ENCODE results near the gene RICTOR.
"Not testable (repeated sequence)": the region's sequence is repeated elsewhere in the genome, so short reads cannot be mapped to it uniquely, and the experiment has no call there.

RICTOR gene

DNA sequence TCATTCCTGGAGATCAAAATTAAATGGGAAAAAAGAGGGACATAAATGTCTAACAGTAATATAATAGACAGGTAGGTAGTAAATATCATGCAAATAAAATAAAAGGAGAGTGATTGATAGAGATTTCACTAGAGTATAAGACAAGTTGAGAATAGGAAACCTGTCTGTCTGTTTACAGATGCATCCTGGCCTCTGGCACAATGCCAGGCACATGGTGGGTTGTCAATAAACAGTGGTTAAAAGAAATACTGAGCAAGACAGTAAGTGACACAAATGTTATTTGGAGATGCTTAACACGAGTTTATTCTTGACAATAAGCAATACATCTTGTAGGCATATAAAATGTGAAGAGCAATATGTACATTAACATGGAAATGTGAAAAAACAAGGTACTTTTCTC, 33.3 kb downstream of the RICTOR start:
- Histone ChIP-seq H3K9me2 (ENCODE audit: low read depth, low read length) (no peaks in the 10 kb centered on the region), H2AFZ (ENCODE audit: low read length) (no peak overlapping the region), H3K4me1 (ENCODE audit: insufficient read depth, low read length, severe bottlenecking) (no peaks in the 10 kb centered on the region), H3K36me3 (ENCODE audit: insufficient read depth, low read length) (no peaks in the 10 kb centered on the region), H3K79me2 (ENCODE audit: insufficient read depth, low read length) (peaks cover 38% of the 10 kb centered on the region), H3K9me3 (ENCODE audit: low read length) (no peaks in the 10 kb centered on the region), H3F3A (ENCODE audit: insufficient read depth, low read length) (no peaks in the 10 kb centered on the region), H3K4me2 (ENCODE audit: low read length) (no peak overlapping the region), H3K27me3 (ENCODE audit: insufficient read depth, low read length) (no peaks in the 10 kb centered on the region), H4K20me1 (ENCODE audit: insufficient read depth, low read length) (no peaks in the 10 kb centered on the region), H3K4me3 (ENCODE audit: low read depth, low read length, poor library complexity, severe bottlenecking) (no peak overlapping the region), H3K9ac (ENCODE audit: low read length) (no peak overlapping the region), H3K27ac (ENCODE audit: low read depth, low read length, poor library complexity, severe bottlenecking) (no peak overlapping the region)
- TF ChIP-seq, protein P1, sequence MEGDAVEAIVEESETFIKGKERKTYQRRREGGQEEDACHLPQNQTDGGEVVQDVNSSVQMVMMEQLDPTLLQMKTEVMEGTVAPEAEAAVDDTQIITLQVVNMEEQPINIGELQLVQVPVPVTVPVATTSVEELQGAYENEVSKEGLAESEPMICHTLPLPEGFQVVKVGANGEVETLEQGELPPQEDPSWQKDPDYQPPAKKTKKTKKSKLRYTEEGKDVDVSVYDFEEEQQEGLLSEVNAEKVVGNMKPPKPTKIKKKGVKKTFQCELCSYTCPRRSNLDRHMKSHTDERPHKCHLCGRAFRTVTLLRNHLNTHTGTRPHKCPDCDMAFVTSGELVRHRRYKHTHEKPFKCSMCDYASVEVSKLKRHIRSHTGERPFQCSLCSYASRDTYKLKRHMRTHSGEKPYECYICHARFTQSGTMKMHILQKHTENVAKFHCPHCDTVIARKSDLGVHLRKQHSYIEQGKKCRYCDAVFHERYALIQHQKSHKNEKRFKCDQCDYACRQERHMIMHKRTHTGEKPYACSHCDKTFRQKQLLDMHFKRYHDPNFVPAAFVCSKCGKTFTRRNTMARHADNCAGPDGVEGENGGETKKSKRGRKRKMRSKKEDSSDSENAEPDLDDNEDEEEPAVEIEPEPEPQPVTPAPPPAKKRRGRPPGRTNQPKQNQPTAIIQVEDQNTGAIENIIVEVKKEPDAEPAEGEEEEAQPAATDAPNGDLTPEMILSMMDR (IDR thresholded peaks at IDR 0.05; ENCODE audit: low read length), result no peak
- TF ChIP-seq EZH2 (IDR thresholded peaks at IDR 0.05; ENCODE audit: borderline replicate concordance, low read length), result no peak

DNA sequence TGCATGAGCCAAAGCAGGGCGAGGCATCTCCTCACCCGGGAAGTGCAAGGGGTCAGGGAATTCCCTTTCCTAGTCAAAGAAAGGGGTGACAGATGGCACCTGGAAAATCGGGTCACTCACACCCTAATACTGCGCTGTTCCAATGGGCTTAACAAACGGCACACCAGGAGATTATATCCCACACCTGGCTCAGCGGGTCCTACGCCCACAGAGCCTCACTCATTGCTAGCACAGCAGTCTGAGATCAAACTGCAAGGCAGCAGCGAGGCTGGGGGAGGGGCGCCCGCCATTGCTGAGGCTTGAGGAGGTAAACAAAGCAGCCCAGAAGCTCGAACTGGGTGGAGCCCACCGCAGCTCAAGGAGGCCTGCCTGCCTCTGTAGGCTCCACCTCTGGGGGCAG, 39.7 kb downstream of the RICTOR start:
- not testable (repeated sequence) for H3K4me3 ChIP-seq (ENCODE audit: low read depth, low read length, poor library complexity, severe bottlenecking); H3K4me1 ChIP-seq (ENCODE audit: insufficient read depth, low read length, severe bottlenecking); H3K27me3 ChIP-seq (ENCODE audit: insufficient read depth, low read length); H3K9me2 ChIP-seq (ENCODE audit: low read depth, low read length); H4K20me1 ChIP-seq (ENCODE audit: insufficient read depth, low read length); H2AFZ ChIP-seq (ENCODE audit: low read length); H3K36me3 ChIP-seq (ENCODE audit: insufficient read depth, low read length); H3K9me3 ChIP-seq (ENCODE audit: low read length); H3F3A ChIP-seq (ENCODE audit: insufficient read depth, low read length); H3K9ac ChIP-seq (ENCODE audit: low read length); H3K27ac ChIP-seq (ENCODE audit: low read depth, low read length, poor library complexity, severe bottlenecking); H3K4me2 ChIP-seq (ENCODE audit: low read length)
- peaks cover 33% of the 10 kb centered on the region for H3K79me2 ChIP-seq (ENCODE audit: insufficient read depth, low read length)

DNA sequence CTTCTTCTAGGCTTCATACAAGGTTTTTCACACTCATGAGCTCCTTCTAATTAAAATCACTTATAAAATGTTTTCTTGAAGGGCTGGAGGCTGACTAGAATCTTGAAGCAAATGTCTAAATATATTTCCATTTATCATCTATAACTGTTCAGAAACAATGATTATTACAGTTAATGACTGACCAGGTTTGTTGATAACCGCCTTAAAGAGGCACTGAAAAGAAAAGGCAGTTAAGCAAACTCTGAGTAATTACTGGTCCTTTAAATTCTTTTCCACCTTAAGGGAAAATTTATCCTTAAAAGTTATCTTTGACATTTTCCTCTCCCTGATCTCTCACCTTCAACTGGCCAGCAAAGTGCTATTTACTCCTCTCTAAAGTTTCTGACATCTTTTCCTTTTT, 43.2 kb downstream of the RICTOR start:
- Histone ChIP-seq H3K79me2 (ENCODE audit: insufficient read depth, low read length) (peaks cover 46% of the 10 kb centered on the region), H3K36me3 (ENCODE audit: insufficient read depth, low read length) (peaks cover 24% of the 10 kb centered on the region), H3K27ac (ENCODE audit: low read depth, low read length, poor library complexity, severe bottlenecking) (no peak overlapping the region)

DNA sequence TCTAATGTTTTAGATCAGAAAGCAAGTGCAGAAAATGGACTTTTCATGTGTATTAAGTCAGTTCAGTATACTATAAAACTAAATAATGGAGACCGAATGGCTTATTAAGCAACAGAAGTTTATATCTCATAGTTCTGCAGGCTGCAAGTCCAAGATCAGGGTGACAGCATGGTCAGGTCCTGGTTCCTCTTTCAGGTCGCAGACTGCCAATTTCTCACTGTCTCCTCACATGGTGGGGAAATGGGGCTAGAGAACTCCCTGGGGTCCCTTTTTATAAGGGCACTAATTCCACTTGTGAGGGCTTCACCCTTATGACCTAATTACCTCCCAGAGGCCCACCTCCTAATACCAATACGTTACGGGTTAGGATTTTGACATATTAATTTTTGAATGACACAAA, 48.7 kb downstream of the RICTOR start:
- no peaks in the 10 kb centered on the region for H3K27me3 ChIP-seq (ENCODE audit: insufficient read depth, low read length)
- no peaks in the 10 kb centered on the region for H3F3A ChIP-seq (ENCODE audit: insufficient read depth, low read length)
- no peak overlapping the region for H2AFZ ChIP-seq (ENCODE audit: low read length)
- no peaks in the 10 kb centered on the region for H4K20me1 ChIP-seq (ENCODE audit: insufficient read depth, low read length)
- H3K9ac ChIP-seq (ENCODE audit: low read length), result no peak overlapping the region
- no peak overlapping the region for H3K4me2 ChIP-seq (ENCODE audit: low read length)
- H3K4me3 ChIP-seq (ENCODE audit: low read depth, low read length, poor library complexity, severe bottlenecking), result no peak overlapping the region
- TF ChIP-seq, protein P1 (IDR thresholded peaks at IDR 0.05; ENCODE audit: low read length), result no peak
- no peak for TF ChIP-seq EZH2 (IDR thresholded peaks at IDR 0.05; ENCODE audit: borderline replicate concordance, low read length)
- no peaks in the 10 kb centered on the region for H3K4me1 ChIP-seq (ENCODE audit: insufficient read depth, low read length, severe bottlenecking)
- no peaks in the 10 kb centered on the region for H3K9me2 ChIP-seq (ENCODE audit: low read depth, low read length)
- no peak overlapping the region for H3K27ac ChIP-seq (ENCODE audit: low read depth, low read length, poor library complexity, severe bottlenecking)
- H3K79me2 ChIP-seq (ENCODE audit: insufficient read depth, low read length), result peaks cover 27% of the 10 kb centered on the region
- H3K36me3 ChIP-seq (ENCODE audit: insufficient read depth, low read length), result peaks cover 38% of the 10 kb centered on the region
- H3K9me3 ChIP-seq (ENCODE audit: low read length), result peaks cover 9% of the 10 kb centered on the region

More for the DNA sequence above, 43.2 kb downstream of the RICTOR start:
- Histone ChIP-seq H3K4me2 (ENCODE audit: low read length) (no peak overlapping the region), H3K9ac (ENCODE audit: low read length) (no peak overlapping the region), H3K9me3 (ENCODE audit: low read length) (peaks cover 7% of the 10 kb centered on the region), H3K9me2 (ENCODE audit: low read depth, low read length) (no peaks in the 10 kb centered on the region), H3K4me1 (ENCODE audit: insufficient read depth, low read length, severe bottlenecking) (no peaks in the 10 kb centered on the region), H3K4me3 (ENCODE audit: low read depth, low read length, poor library complexity, severe bottlenecking) (no peak overlapping the region), H3F3A (ENCODE audit: insufficient read depth, low read length) (no peaks in the 10 kb centered on the region), H3K27me3 (ENCODE audit: insufficient read depth, low read length) (no peaks in the 10 kb centered on the region), H2AFZ (ENCODE audit: low read length) (no peak overlapping the region), H4K20me1 (ENCODE audit: insufficient read depth, low read length) (no peaks in the 10 kb centered on the region)
- TF ChIP-seq EZH2 (IDR thresholded peaks at IDR 0.05; ENCODE audit: borderline replicate concordance, low read length), result no peak
- TF ChIP-seq, protein P1 (IDR thresholded peaks at IDR 0.05; ENCODE audit: low read length), result no peak
